NCI-H2029 (cell line): ENCODE data around the gene SUCLG2.

Source experiments
- DNase-seq: peaks from one replicate; lab custom pipeline; 2025; lab: John Stamatoyannopoulos, UW

The SUCLG2 gene, protein sequence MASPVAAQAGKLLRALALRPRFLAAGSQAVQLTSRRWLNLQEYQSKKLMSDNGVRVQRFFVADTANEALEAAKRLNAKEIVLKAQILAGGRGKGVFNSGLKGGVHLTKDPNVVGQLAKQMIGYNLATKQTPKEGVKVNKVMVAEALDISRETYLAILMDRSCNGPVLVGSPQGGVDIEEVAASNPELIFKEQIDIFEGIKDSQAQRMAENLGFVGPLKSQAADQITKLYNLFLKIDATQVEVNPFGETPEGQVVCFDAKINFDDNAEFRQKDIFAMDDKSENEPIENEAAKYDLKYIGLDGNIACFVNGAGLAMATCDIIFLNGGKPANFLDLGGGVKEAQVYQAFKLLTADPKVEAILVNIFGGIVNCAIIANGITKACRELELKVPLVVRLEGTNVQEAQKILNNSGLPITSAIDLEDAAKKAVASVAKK

GRCh38 chr3:67654099-67654843 lies at the start of gene SUCLG2:
TSS of gene SUCLG2 (minus strand) at chr3:67654612. CDS start at chr3:67654586, 26 bp downstream.
- peak; percentile 41 for DNase-seq

- no peak for DNase-seq
These were observed 46.2 kb upstream of the SUCLG2 start for GRCh38 chr3:67700596-67700995.

- DNase-seq, result no peak
These were observed 45.5 kb upstream of the SUCLG2 start for GRCh38 chr3:67699882-67700281.

GRCh38 chr3:67692621-67693020 lies 38.2 kb upstream of the SUCLG2 start:
- no peak for DNase-seq

GRCh38 chr3:67691926-67692325 lies 37.5 kb upstream of the SUCLG2 start:
- no peak for DNase-seq

- no peak for DNase-seq
These were observed 36.8 kb upstream of the SUCLG2 start for GRCh38 chr3:67691207-67691606.

DNA sequence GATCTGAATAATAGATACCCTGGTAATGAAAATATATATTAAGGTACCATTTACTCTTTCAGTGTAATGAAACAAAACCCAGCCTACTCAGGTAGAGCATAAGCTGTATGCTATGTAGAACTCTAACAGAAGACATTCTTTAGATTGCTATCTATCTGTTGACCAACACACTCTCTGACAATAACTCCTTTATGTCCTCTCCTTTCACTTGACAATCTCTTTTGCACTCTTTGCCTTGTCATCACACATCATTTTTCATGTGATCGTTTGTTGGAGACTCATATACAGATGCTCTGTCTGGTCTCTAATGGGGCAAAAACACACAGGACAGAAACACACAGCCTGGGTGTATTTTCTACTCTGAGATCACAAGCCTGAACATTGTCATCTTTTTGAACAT lies 35.4 kb upstream of the SUCLG2 start:
- DNase-seq, result no peak

DNA sequence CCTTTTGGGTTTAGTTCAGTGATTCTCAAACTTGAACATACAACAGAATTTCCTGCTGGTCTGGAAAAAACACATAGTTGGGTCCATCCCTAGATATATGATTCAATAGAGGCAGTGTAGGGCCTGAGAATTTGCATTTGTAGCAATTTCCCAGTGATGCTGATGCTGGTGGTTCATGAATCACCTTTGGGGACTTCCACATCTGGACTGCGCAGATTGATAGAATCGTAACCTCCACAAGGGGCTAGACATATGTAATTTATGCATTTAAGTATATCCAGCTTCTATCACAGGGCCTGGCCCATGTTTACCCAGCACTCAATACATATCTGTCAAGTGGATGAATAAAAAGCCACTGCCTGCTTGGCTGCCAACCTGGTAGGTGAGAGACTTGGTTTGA lies 33.8 kb upstream of the SUCLG2 start:
- DNase-seq, result no peak

GRCh38 chr3:67686069-67686468 lies 31.7 kb upstream of the SUCLG2 start:
- DNase-seq, result no peak

GRCh38 chr3:67685499-67685898 lies 31.1 kb upstream of the SUCLG2 start:
- DNase-seq, result no peak

DNA sequence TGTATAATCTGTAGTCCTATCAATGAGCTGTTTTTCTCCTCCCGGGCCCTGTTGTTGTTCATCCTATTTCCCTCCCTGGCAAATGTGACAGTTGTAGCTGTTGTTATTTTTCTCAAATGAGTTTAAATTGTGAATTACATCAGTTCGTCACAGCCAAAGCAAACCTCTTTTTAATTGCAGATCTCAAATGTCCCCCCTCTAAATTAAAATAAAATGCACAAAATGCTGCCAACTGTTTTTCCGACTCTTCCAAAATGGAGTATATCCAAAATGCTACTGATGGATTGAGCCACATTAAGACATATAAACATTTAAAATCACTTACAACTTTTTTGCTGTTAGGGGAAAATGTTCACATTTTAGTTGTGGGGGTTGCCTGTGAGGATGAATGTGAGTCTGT lies 29.8 kb upstream of the SUCLG2 start:
- DNase-seq, result no peak

DNA sequence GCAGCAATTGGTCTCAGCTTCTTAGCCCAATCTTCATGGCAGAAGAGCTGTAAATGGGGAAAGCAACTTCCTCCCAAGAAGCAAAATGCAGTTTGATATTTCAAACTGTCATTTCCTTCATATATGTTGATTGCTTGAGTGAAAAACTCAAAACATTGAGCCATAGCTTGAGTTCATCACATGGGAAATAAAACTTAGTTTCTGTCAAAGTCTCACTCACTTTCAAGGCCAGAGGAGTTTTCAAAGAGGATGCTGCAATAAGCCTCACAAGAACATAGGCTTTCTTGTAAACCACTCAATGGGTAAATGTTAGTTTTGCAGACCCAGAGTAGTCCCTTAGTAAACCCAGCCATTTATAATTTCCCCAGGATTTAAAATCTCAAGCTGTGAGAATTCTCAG lies 29.1 kb upstream of the SUCLG2 start:
- no peak for DNase-seq

DNA sequence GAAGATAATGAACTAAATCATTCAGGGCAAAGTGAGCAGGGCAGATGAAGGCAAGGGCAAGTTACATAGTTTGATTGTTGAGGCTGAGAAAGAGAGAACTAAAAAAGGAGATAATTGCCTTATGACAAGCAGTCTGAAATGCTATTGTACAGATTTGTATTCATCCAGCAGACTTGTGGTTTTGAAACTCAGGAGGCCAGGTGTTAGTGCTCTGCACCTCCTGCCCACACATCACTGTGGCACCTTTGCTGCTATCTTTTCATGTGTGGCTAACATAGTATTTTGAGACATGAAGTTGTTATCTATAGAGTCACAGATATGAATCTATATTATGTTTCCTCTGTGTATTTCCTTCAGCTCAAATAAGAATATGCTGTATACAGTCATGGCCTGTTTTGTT lies 24.3 kb upstream of the SUCLG2 start:
- no peak for DNase-seq

DNA sequence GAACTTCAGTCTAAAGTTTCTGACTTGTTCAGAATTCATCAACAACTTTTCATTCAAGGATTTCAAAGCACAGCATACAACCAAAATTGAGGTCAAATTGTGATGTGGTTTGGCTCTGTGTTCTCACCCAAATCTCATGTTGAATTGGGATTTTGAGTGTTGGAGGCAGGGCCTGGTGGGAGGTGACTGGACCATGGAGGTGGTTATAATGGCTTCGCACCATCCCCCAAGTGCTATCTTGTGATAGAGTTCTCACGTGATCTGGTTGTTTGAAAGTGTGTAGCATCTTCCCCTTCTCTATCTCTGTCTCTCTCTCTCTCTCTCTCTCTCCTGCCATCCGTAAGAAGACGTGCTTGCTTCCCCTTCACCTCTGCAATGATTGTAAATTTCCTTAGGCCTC lies 19.6 kb upstream of the SUCLG2 start:
- DNase-seq, result no peak

DNA sequence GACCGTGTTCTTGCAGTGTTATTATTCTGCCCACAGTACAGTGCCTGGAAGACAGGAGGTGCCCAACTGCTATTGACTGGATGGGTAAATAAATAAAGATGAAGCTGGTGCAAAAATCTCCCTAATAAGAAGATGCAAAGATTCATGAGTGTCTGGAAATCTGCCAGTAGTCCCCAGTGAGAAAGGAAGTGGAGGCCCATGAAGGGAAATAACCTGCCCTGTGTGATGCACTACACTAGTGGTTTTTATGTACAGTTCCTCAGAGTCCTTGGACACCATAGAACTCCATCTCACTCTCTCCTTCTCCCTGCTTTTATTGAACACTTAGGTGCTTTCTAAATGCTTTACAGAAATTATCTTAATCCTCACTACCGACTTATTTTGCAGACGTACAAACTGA lies 8.3 kb upstream of the SUCLG2 start:
- DNase-seq, result no peak

- no peak for DNase-seq
These were observed 6.7 kb upstream of the SUCLG2 start for GRCh38 chr3:67661089-67661488.

- DNase-seq, result no peak
These were observed 2.8 kb upstream of the SUCLG2 start for GRCh38 chr3:67657192-67657591.

- no peak for DNase-seq
These were observed 2.2 kb upstream of the SUCLG2 start for GRCh38 chr3:67656614-67657013.

DNA sequence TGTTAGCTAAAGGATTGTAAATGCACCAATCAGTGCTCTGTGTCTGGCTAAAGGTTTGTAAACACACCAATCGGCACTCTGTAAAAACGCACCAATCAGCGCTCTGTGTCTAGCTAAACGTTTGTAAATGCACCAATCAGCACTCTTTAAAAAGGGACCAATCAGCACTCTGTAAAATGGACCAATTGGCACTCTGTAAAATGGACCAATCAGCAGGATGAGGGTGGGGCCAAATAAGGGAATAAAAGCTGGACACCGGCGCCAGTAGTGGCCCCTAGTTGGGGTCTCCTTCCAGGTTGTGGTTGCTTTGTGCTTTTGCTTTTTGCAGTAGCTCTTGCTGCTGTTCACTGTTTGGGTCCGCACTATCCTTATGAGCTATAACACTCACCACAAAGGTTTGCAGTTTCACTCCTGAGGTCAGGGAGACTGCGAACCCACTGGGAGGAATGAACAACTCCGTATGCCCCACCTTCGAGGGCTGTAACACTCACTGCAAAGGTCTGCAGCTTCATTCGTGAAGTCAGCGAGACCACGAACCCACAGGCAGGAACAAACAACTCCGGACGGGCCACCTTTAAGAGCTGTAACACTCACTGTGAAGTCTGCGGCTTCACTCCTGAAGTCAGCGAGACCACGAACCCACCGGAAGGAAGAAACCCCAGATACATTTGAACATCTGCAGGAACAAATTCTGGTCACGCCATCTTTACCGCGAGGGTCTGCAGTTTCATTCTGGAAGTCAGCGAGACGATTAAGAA lies 1.1 kb upstream of the SUCLG2 start:
- DNase-seq, result no peak

- no peak for DNase-seq
These were observed 399 bp upstream of the SUCLG2 start for GRCh38 chr3:67654844-67655177.

GRCh38 chr3:67653425-67654098 lies 850 bp downstream of the SUCLG2 start:
- no peak for DNase-seq

GRCh38 chr3:67650084-67650483 lies 4.3 kb downstream of the SUCLG2 start:
- no peak for DNase-seq
